Uterus (tissue), 2 donors: ENCODE data around the gene ALOXE3.

Source experiments
- POLR2A ChIP-seq, 2 donors: fragments of 450-650 bp; IDR thresholded peaks; one replicate each; pipeline ENCODE4 v1.6.1; 2016; ENCODE audit warnings: antibody characterized with exemption in 2 of 2, mild to moderate bottlenecking in 1 of 2, moderate library complexity in 1 of 2
- TF ChIP-seq, protein P1 (sequence below), 4 experiments: fragments of 200-600 bp in 2 of 4; fragments of 450-650 bp in 2 of 4; sonication (generic) in 2 of 4; IDR thresholded peaks; one replicate each; pipeline ENCODE4 v1.5.1; 2016 to 2019; ENCODE audit warnings: antibody characterized with exemption in 4 of 4, mild to moderate bottlenecking in 2 of 4, moderate library complexity in 1 of 4

DNA sequence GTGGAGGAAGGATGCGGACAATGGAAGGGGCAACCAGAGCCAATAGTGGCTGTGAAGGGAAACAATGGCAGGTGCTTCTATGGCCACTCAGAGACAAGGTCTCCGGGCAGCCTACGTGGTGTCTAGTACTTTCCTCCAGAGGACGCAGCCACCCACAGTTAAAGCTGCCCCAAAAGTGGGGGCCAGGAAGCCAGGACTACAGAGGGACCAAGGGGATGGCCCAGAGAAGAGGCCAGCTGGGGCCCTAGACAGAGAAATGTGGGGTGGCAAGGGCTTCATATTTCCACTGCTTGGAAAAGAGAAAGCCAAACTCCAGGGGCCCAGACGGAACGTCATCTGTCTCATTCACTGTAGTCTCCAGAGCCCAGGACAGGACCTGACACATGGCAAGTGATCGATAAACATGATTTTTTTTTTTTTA lies 34.7 kb upstream of the ALOXE3 start:
- TF ChIP-seq, protein P1, sequence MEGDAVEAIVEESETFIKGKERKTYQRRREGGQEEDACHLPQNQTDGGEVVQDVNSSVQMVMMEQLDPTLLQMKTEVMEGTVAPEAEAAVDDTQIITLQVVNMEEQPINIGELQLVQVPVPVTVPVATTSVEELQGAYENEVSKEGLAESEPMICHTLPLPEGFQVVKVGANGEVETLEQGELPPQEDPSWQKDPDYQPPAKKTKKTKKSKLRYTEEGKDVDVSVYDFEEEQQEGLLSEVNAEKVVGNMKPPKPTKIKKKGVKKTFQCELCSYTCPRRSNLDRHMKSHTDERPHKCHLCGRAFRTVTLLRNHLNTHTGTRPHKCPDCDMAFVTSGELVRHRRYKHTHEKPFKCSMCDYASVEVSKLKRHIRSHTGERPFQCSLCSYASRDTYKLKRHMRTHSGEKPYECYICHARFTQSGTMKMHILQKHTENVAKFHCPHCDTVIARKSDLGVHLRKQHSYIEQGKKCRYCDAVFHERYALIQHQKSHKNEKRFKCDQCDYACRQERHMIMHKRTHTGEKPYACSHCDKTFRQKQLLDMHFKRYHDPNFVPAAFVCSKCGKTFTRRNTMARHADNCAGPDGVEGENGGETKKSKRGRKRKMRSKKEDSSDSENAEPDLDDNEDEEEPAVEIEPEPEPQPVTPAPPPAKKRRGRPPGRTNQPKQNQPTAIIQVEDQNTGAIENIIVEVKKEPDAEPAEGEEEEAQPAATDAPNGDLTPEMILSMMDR (IDR thresholded peaks at IDR 0.05): no peak
- TF ChIP-seq POLR2A (IDR thresholded peaks at IDR 0.05): no peak
